ENCODE data around the gene ACADVL. TPM values are rescaled to one million over a fixed set of nuclear protein-coding genes. Genes with fewer than 3 reads are reported as not detected.
A peak's percentile ranks its signal among the peaks of the same experiment; 100 is the strongest.

ACADVL gene
- total RNA-seq, 4 donors from 2014 or later, result 877 to 3,047 (median 1,981) TPM

DNA sequence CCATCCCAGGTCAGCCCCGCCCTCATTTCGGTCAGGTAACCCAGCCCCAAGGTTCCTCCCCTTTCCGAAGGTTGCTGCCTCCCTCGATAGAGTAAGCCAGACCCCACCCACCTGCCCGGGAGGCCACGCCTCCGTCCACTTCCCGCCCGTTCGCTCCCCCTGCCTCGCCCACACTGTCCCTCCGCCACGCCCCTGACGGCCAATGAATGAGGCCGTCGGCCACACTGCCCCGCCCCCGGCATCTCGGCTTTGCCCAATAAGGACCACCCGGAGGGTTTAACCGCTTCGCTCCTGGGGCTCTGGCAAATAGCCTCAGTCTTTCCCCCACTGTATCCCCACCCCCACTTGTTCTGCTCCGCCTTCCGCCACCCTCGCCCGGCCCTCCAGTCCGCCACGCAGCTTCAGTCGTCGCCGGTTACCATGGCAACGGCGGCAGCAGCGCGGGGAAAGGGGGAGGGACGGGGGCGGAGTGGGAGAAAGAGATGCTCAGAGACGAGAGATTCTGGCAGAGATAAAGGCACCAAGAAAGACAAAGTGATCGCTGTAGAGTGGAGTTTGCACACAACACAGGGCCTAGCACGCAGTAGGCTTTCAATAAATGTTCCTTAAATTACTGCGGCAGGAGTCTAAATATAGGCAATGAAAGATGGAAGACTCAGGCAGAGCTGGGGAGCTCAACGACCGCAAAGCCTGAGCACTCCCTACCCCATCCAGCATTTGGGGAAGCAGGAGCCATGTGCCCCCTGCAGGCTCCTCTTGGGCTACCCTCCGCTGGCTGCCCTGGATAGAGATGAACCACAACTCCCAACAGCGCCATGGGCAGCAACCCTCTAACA, 5.2 kb upstream of the ACADVL start:
- intact Hi-C loops (cut with DNase I; ENCODE audit: low total_unique reads) (no loop called here), in situ Hi-C loops (cut with MboI; ENCODE audit: low pct_ligation_motif_present in 1 of 4, low pct_unique_long_range_greater_than_20kb in 1 of 4, low sequenced_read_pairs in 3 of 4) (loop anchor here in 1 of 4 donors (10.0 kb wide), 1 partner anchor 170 kb away; the partner anchor contains the start of gene SLC16A11)
- no peaks in the 10 kb centered on the region for H3K27me3 ChIP-seq
- peak overlapping the region; percentile 13 to 59 (median 29) for H3K4me3 ChIP-seq
- 0 to 2% methylated on average over 16 to 45 of the region's 45 CpGs for WGBS, 2 donors (ENCODE audit: low coverage in 1 of 2)
- peak overlapping the region; percentile 79 to 100 (median 92) for H3K27ac ChIP-seq
- no peaks in the 10 kb centered on the region for H3K9me3 ChIP-seq
- peaks cover 26 to 56% (median 49%) of the 10 kb centered on the region in 4 donors for H3K4me1 ChIP-seq
- TF ChIP-seq, protein P1, sequence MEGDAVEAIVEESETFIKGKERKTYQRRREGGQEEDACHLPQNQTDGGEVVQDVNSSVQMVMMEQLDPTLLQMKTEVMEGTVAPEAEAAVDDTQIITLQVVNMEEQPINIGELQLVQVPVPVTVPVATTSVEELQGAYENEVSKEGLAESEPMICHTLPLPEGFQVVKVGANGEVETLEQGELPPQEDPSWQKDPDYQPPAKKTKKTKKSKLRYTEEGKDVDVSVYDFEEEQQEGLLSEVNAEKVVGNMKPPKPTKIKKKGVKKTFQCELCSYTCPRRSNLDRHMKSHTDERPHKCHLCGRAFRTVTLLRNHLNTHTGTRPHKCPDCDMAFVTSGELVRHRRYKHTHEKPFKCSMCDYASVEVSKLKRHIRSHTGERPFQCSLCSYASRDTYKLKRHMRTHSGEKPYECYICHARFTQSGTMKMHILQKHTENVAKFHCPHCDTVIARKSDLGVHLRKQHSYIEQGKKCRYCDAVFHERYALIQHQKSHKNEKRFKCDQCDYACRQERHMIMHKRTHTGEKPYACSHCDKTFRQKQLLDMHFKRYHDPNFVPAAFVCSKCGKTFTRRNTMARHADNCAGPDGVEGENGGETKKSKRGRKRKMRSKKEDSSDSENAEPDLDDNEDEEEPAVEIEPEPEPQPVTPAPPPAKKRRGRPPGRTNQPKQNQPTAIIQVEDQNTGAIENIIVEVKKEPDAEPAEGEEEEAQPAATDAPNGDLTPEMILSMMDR (IDR thresholded peaks at IDR 0.05), result peak; percentile 27 to 61 (median 46)
- TF ChIP-seq POLR2AphosphoS5 (IDR thresholded peaks at IDR 0.05) (peak in 1 of 3 donors; percentile 19), EP300 (IDR thresholded peaks at IDR 0.05; ENCODE audit: low read depth) (no peak), POLR2A (IDR thresholded peaks at IDR 0.05) (no peak)
- peak; percentile 99 for DNase-seq
- H3K36me3 ChIP-seq, result no peaks in the 10 kb centered on the region

DNA sequence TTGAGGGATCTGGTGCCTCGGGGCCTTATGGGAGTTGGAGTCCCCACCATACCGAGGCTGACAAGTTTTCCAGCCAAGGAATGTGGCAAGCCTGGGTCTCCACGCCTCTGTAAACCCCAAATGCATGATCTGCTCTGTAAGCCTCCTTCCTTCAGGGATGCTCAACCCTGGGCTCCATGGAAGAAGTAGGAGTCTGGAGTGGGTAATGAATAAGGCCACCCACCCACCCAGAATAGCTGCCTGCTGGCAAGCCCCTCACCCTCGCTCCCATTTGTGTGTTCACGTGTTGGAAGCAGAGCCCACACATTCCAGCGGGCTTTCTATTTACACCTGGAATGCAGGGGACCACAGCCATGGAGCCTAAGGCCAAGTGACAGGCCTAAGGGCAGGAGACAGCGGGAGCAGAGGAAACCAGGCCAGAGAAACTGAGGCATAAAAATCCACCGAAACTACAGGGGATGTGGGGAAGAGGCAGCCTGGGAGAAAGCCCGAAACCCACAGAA, 4.6 kb upstream of the ACADVL start:
- intact Hi-C loops (cut with DNase I; ENCODE audit: low total_unique reads), result no loop called here
- Histone ChIP-seq H3K27ac (peak overlapping the region; percentile 79 to 100 (median 92)), H3K4me3 (peak overlapping the region in 2 of 4 donors; percentile 33 to 59), H3K36me3 (no peaks in the 10 kb centered on the region), H3K27me3 (no peaks in the 10 kb centered on the region), H3K4me1 (peaks cover 26 to 57% (median 51%) of the 10 kb centered on the region in 4 donors), H3K9me3 (no peaks in the 10 kb centered on the region)
- TF ChIP-seq EP300 (IDR thresholded peaks at IDR 0.05; ENCODE audit: low read depth), result no peak
- TF ChIP-seq, protein P1 (IDR thresholded peaks at IDR 0.05), result no peak
- TF ChIP-seq POLR2AphosphoS5 (IDR thresholded peaks at IDR 0.05), result no peak
- TF ChIP-seq POLR2A (IDR thresholded peaks at IDR 0.05), result no peak
- 40 to 60% methylated on average over 1 to 9 of the region's 9 CpGs for WGBS, 2 donors (ENCODE audit: low coverage in 1 of 2)
- no peak for DNase-seq
- in situ Hi-C loops (cut with MboI; ENCODE audit: low pct_ligation_motif_present in 1 of 4, low pct_unique_long_range_greater_than_20kb in 1 of 4, low sequenced_read_pairs in 3 of 4), result loop anchor here in 1 of 4 donors (10.0 kb wide), 1 partner anchor 170 kb away; the partner anchor contains the start of gene SLC16A11

DNA sequence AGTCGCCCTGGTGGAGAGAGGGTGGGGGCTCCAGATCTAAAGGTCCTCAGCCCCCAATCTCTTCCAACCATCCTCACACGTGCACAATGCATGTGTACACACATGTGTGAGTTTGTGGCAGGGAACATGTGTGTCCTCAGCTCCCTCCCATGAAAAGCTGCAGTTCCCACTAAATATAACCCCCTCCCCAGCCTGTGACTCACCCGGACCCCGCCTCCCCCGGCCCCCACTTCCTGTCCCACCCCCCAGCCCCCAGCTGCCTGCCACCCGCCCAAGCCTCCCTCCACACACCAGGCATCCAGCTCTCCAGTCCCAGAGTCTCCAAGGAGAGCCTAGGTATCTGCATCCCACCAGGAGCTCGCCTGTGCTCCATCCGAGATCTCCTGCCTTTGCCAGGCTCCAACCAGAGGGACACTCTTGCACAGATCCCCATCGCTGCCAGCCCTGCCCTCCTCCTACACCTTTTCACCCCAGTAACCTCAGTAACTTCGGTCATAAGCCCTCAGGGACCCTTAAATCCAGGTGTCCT, 4.0 kb upstream of the ACADVL start:
- TF ChIP-seq POLR2AphosphoS5 (IDR thresholded peaks at IDR 0.05) (no peak), EP300 (IDR thresholded peaks at IDR 0.05; ENCODE audit: low read depth) (no peak), POLR2A (IDR thresholded peaks at IDR 0.05) (no peak)
- TF ChIP-seq, protein P1 (IDR thresholded peaks at IDR 0.05), result no peak
- Histone ChIP-seq H3K4me1 (peaks cover 27 to 63% (median 56%) of the 10 kb centered on the region in 4 donors), H3K36me3 (no peaks in the 10 kb centered on the region), H3K27ac (peak overlapping the region; percentile 79 to 100 (median 92)), H3K9me3 (no peaks in the 10 kb centered on the region), H3K27me3 (no peaks in the 10 kb centered on the region), H3K4me3 (no peak overlapping the region)
- in situ Hi-C loops (cut with MboI; ENCODE audit: low pct_ligation_motif_present in 1 of 4, low pct_unique_long_range_greater_than_20kb in 1 of 4, low sequenced_read_pairs in 3 of 4), result loop anchor here in 1 of 4 donors (10.0 kb wide), 1 partner anchor 171 kb away; the partner anchor contains the start of gene SLC16A11
- WGBS, 2 donors (ENCODE audit: low coverage in 1 of 2), result 23% methylated on average over 10 of the region's 10 CpGs; no CpG with 5 or more reads in 1 of the 2 donors
- no peak for DNase-seq
- intact Hi-C loops (cut with DNase I; ENCODE audit: low total_unique reads), result no loop called here
